LNCAP (cell line): Measurements from ENCODE around the gene TENM3.
"Not testable (repeated sequence)": the region's sequence is repeated elsewhere in the genome, so short reads cannot be mapped to it uniquely, and the experiment has no call there.

Source experiments
- TF ChIP-seq, protein P1 (sequence below): fragments of 450-650 bp; IDR thresholded peaks from 2 replicates; pipeline ENCODE4 v1.5.1; 2017; ENCODE audit warnings: mild to moderate bottlenecking

TENM3 gene

DNA sequence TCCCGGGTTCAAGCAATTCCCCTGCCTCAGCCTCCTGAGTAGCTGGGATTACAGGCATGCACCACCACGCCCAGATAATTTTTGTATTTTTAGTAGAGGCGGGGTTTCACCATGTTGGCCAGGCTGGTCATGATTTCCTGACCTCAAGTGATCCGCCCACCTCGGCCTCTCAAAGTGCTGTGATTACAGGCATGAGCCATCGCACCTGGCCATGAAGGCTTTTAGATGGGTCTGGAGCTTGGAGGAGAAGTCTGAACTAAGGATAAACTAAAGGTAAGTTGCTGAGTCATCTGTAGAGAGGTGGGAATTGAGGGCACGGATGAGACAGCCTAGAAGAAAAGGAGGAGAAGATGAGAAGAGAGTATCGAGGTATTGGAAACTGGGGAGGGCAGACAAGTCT is at the start of gene TENM3:
Gene TENM3 (plus strand): TSS at position 199 of the 400 bp plus-strand sequence. CDS start 80,619 bp downstream, outside the sequence.
- TF ChIP-seq, protein P1, sequence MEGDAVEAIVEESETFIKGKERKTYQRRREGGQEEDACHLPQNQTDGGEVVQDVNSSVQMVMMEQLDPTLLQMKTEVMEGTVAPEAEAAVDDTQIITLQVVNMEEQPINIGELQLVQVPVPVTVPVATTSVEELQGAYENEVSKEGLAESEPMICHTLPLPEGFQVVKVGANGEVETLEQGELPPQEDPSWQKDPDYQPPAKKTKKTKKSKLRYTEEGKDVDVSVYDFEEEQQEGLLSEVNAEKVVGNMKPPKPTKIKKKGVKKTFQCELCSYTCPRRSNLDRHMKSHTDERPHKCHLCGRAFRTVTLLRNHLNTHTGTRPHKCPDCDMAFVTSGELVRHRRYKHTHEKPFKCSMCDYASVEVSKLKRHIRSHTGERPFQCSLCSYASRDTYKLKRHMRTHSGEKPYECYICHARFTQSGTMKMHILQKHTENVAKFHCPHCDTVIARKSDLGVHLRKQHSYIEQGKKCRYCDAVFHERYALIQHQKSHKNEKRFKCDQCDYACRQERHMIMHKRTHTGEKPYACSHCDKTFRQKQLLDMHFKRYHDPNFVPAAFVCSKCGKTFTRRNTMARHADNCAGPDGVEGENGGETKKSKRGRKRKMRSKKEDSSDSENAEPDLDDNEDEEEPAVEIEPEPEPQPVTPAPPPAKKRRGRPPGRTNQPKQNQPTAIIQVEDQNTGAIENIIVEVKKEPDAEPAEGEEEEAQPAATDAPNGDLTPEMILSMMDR, result not testable (repeated sequence)

DNA sequence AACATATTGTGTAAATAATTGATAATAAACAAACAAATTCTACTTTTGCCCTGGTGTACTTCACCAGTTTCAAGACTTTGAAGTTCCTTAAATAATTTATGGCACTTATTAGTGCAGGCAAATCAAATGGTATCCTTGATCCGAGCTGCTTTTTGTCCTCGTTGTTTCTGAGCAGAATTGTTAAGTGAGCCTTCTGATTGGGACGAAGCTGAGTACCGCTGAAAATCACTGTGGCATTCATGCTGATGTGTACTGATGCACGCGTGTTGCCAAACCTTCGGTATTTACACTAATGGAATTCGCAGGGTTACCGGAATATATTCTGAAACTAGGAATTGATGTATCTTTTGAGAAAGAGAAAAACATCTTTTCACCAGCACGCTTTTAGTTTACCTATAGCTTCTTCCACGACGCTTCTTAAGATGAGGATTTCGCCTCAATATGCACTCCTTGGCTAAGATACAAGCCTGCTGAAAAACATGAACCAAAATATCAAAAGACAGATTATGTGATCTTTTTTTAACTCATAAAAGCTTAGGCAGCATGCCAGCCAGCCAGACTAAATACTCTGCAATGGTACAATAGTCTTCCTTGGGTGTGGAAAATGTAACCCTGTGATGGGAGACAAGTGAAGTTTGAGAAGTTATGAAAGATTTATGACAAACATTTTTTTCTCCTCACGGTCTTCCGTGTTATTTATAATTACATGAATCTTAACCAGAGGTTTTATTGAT is 48.9 kb upstream of the TENM3 start:
- TF ChIP-seq, protein P1, result no peak

DNA sequence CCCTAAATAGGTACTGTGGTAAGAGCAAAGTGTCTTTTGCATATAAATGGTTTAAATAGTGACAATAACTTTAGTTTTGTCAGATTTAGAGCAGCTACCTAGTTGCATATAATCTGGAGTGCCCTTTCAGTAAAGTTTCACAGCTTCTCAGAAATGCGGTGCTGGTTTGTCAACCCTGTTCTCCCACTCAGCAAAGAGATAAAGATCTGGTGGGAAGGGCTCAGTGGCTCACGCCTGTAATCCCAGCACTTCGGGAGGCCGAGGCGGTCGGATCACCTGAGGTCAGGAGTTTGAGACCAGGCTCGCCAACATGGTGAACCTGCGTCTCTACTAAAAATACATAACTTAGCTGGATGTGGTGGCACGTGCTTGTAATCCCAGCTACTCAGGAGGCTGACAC is 45.6 kb upstream of the TENM3 start:
- TF ChIP-seq, protein P1, result no peak

DNA sequence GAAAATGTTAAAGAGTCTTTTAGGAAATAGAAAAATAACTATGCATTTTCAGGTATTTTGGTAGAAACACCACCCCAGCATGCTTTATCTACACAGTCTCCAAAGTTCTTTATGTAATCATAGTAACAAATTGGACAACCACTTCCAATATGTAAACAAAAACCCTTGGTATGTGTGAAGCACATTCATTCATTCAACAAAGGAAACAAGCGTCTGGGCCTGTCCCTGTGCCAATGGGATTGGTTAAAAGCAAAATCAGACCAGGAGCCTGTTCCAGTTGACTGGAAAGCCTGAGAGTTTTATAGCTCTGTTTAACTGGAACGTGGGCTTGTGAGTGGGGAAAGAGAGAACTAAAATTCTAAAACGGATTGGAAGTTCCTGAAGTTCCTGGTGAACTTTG is 41.3 kb upstream of the TENM3 start:
- TF ChIP-seq, protein P1, result no peak

DNA sequence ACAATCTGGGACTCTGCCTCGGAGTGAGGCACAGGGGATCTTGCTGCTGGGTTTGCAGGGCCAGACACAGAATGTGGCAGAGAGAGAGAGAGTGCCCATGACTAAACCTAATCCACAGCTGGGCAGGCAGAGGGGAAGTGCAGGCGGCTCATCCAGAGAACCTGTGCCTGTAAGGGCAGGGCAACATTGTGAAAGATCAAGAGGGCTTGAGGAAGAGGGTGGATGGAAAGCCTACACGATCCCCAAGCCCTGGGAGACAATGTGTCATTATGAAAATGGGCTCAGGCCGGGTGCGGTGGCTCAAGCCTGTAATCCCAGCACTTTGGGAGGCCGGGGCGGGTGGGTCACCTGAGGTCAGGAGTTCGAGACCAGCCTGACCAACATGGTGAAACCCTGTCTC is 40.6 kb upstream of the TENM3 start:
- TF ChIP-seq, protein P1, result no peak

DNA sequence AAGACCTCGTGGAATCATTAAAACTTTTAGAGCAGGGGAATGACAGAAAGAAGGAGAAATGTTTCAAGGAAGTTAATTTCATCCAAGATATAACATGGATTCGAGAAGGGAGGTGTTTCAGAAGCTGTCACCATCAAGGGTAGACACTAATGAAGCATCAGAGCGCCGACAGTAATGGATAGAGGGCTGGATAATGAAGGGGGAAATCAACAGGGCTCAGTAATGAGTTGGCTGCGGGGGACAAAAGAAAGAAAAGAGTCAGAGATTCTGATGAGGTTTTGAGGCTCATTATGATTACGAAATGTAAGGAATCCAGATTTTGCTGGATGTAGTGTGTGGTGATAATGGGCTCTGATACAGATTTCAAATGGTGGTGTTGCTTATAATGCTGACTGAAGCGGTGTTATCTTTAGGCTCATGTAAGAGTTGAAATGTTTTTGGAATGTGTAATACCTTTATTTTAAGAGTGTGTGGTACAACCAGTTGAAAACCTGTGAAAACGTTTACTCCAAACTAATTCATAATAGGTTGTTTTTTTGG is 39.3 kb upstream of the TENM3 start:
- TF ChIP-seq, protein P1, result no peak

DNA sequence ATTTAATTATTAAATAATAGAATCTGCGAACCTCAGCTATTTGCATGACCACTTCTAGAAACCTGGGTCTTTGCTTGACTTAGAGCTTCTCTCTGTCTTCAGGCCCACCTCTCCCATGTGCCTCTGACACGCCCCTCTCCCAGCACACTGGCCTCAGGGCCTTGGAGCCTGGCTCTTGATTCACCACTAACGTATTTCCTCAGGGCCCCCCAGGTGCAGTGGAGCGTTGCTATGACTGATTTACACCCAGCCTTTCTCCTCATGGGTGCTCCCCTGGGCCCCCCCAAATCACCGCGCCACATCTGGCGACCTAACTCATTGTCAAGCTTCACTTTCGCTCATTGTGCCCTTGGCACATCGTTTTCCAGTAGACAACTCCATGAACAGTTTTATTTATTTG is 37.9 kb upstream of the TENM3 start:
- TF ChIP-seq, protein P1, result no peak
